ENCODE results near the gene MSH6.

DNA sequence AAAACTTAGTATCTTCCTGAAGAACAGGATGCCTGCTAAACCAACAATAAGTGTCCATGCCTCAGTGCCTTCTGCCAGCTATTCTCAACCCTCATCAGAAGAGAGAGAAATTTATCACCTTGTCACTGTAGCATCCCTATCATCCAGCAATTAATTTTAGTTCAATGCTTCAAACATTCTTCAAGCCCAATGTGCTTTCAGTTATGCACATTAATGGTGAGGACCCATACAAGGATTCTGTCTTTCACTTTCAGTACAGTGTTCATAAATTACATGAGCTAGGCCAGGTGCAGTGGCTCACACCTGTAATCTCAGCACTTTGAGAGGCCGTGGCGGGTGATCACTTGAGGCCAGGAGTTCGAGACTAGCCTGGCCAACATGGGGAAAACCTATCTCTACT lies 47.0 kb upstream of the MSH6 start:
- TF ChIP-seq, protein P1, sequence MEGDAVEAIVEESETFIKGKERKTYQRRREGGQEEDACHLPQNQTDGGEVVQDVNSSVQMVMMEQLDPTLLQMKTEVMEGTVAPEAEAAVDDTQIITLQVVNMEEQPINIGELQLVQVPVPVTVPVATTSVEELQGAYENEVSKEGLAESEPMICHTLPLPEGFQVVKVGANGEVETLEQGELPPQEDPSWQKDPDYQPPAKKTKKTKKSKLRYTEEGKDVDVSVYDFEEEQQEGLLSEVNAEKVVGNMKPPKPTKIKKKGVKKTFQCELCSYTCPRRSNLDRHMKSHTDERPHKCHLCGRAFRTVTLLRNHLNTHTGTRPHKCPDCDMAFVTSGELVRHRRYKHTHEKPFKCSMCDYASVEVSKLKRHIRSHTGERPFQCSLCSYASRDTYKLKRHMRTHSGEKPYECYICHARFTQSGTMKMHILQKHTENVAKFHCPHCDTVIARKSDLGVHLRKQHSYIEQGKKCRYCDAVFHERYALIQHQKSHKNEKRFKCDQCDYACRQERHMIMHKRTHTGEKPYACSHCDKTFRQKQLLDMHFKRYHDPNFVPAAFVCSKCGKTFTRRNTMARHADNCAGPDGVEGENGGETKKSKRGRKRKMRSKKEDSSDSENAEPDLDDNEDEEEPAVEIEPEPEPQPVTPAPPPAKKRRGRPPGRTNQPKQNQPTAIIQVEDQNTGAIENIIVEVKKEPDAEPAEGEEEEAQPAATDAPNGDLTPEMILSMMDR (conservative IDR thresholded peaks at IDR 0.05; ENCODE audit: low read length): no peak
- TF ChIP-seq EZH2phosphoT487 (IDR thresholded peaks at IDR 0.05; ENCODE audit: borderline replicate concordance): no peak
